H9 (cell line): ENCODE results near the gene TTC6. TPM values are rescaled to one million over a fixed set of nuclear protein-coding genes. Genes with fewer than 3 reads are reported as not detected.

Source experiments
- DNase-seq: peaks from one replicate; pipeline ENCODE4 v3.0.0-alpha.2; 2017
- H2AFZ ChIP-seq: one replicate; pipeline ENCODE4 v1.6.1; 2013; ENCODE audit warnings: mild to moderate bottlenecking, low read length, control low read depth, moderate library complexity
- H2AK5ac ChIP-seq: 2 replicates; pipeline ENCODE4 v1.6.1; 2013; ENCODE audit warnings: low read length, control low read depth, mixed read lengths; ENCODE audit not compliant: insufficient read length
- H2BK120ac ChIP-seq: one replicate; pipeline ENCODE4 v1.6.1; 2013; ENCODE audit warnings: low read depth, mild to moderate bottlenecking, low read length, control low read depth, inconsistent platforms; ENCODE audit not compliant: poor library complexity, severe bottlenecking
- H2BK12ac ChIP-seq: 2 replicates; pipeline ENCODE4 v1.6.1; 2013; ENCODE audit warnings: low read length, control low read depth, mixed read lengths, low read depth; ENCODE audit not compliant: insufficient read length
- H2BK15ac ChIP-seq: 2 replicates; pipeline ENCODE4 v1.6.1; 2013; ENCODE audit warnings: low read depth, low read length, control low read depth
- H2BK20ac ChIP-seq: one replicate; pipeline ENCODE4 v1.6.1; 2013; ENCODE audit warnings: low read depth, mild to moderate bottlenecking, low read length, control low read depth, inconsistent platforms; ENCODE audit not compliant: poor library complexity, severe bottlenecking
- H2BK5ac ChIP-seq: 2 replicates; pipeline ENCODE4 v1.6.1; 2013; ENCODE audit warnings: low read length, control low read depth, mixed read lengths; ENCODE audit not compliant: insufficient read length
- H3K14ac ChIP-seq: 2 replicates; pipeline ENCODE4 v1.6.1; 2013; ENCODE audit warnings: low read length, control low read depth; ENCODE audit not compliant: insufficient read depth
- H3K18ac ChIP-seq: 2 replicates; pipeline ENCODE4 v1.6.1; 2013; ENCODE audit warnings: low read depth, mild to moderate bottlenecking, mixed read lengths, low read length, control low read depth; ENCODE audit not compliant: insufficient read length
- H3K23ac ChIP-seq: 2 replicates; pipeline ENCODE4 v1.6.1; 2013; ENCODE audit warnings: low read length, control low read depth, mixed read lengths, low read depth; ENCODE audit not compliant: insufficient read length
- H3K23me2 ChIP-seq: 2 replicates; pipeline ENCODE4 v1.6.1; 2013; ENCODE audit warnings: low read depth, mild to moderate bottlenecking, mixed read lengths, low read length, control low read depth; ENCODE audit not compliant: insufficient read length, poor library complexity, severe bottlenecking
- H3K27ac ChIP-seq: 2 replicates; pipeline ENCODE4 v1.5.1; 2013; ENCODE audit warnings: low read length, control low read depth, mixed read lengths, low read depth; ENCODE audit not compliant: insufficient read length
- H3K27me3 ChIP-seq: 2 replicates; pipeline ENCODE4 v1.6.1; 2013; ENCODE audit warnings: low read length, control low read depth, inconsistent platforms; ENCODE audit not compliant: insufficient read depth
- H3K4ac ChIP-seq: 2 replicates; pipeline ENCODE4 v1.6.1; 2013; ENCODE audit warnings: low read depth, mild to moderate bottlenecking, control low read depth, inconsistent platforms, low read length, moderate library complexity
- H3K4me1 ChIP-seq: 2 replicates; pipeline ENCODE4 v1.6.1; 2013; ENCODE audit warnings: low read length, control low read depth, inconsistent platforms; ENCODE audit not compliant: insufficient read depth
- H3K4me2 ChIP-seq: 2 replicates; pipeline ENCODE4 v1.6.1; 2013; ENCODE audit warnings: low read length, control low read depth, mixed read lengths; ENCODE audit not compliant: insufficient read length, insufficient read depth
- H3K56ac ChIP-seq: 2 replicates; pipeline ENCODE4 v1.6.1; 2013; ENCODE audit warnings: low read depth, mild to moderate bottlenecking, mixed read lengths, low read length, control low read depth; ENCODE audit not compliant: insufficient read length
- H3K79me1 ChIP-seq: 2 replicates; pipeline ENCODE4 v1.6.1; 2013; ENCODE audit warnings: low read depth, mild to moderate bottlenecking, moderate library complexity, low read length, control low read depth, inconsistent platforms; ENCODE audit not compliant: insufficient read depth, poor library complexity, severe bottlenecking
- H3K79me2 ChIP-seq: 2 replicates; pipeline ENCODE4 v1.6.1; 2013; ENCODE audit warnings: low read length, control low read depth, inconsistent platforms; ENCODE audit not compliant: insufficient read depth
- H3K9ac ChIP-seq: 2 replicates; pipeline ENCODE4 v1.6.1; 2013; ENCODE audit warnings: low read length, control low read depth, mixed read lengths; ENCODE audit not compliant: insufficient read length; ENCODE audit errors: extremely low read depth
- H3K9me3 ChIP-seq: one replicate; pipeline ENCODE4 v1.6.1; 2013; ENCODE audit warnings: low read depth, low read length, inconsistent platforms; ENCODE audit not compliant: control insufficient read depth
- H3T11ph ChIP-seq: one replicate; pipeline ENCODE4 v1.6.1; 2013; ENCODE audit warnings: mild to moderate bottlenecking, low read length, control low read depth, inconsistent platforms
- H4K20me1 ChIP-seq: one replicate; pipeline ENCODE4 v1.6.1; 2013; ENCODE audit not compliant: control insufficient read depth, insufficient read length, insufficient read depth
- H4K5ac ChIP-seq: 2 replicates; pipeline ENCODE4 v1.6.1; 2013; ENCODE audit warnings: low read depth, mild to moderate bottlenecking, mixed read lengths, low read length, control low read depth; ENCODE audit not compliant: insufficient read length
- H4K8ac ChIP-seq: replicated peaks from 2 replicates; pipeline ENCODE4 v1.6.1; 2013; ENCODE audit warnings: low read length, control low read depth, mixed read lengths, low read depth; ENCODE audit not compliant: insufficient read length
- H4K91ac ChIP-seq: 2 replicates; pipeline ENCODE4 v1.6.1; 2013; ENCODE audit warnings: low read depth, mild to moderate bottlenecking, moderate library complexity, mixed read lengths, low read length, control low read depth; ENCODE audit not compliant: insufficient read length
- H3K27ac Mint-ChIP-seq, 3 experiments: 2 replicates in 2 of 3; 3 replicates in 1 of 3; pipeline ENCODE4 v1.8.0; 2020 to 2021; ENCODE audit warnings: mixed read lengths in 3 of 3, mild to moderate bottlenecking in 1 of 3, moderate library complexity in 1 of 3
- H3K27me3 Mint-ChIP-seq: 2 replicates; pipeline ENCODE4 v1.8.0; 2021; ENCODE audit warnings: low read depth, mild to moderate bottlenecking, moderate library complexity, mixed read lengths
- H3K36me3 Mint-ChIP-seq, 3 experiments: 2 replicates in 2 of 3; 3 replicates in 1 of 3; pipeline ENCODE4 v1.8.0; 2020 to 2021; ENCODE audit warnings: low read depth in 3 of 3, mixed read lengths in 3 of 3; ENCODE audit not compliant: insufficient read depth in 1 of 3
- H3K4me1 Mint-ChIP-seq, 2 experiments: 2 replicates each; pipeline ENCODE4 v1.8.0; 2020; ENCODE audit warnings: mixed read lengths in 2 of 2
- H3K4me3 Mint-ChIP-seq, 2 experiments: 2 replicates in 1 of 2; 3 replicates in 1 of 2; pipeline ENCODE4 v1.8.0; 2020 to 2021; ENCODE audit warnings: mild to moderate bottlenecking in 2 of 2, mixed read lengths in 2 of 2, moderate library complexity in 1 of 2
- H3K9me3 Mint-ChIP-seq, 2 experiments: 2 replicates in 1 of 2; 3 replicates in 1 of 2; pipeline ENCODE4 v1.8.0; 2020; ENCODE audit warnings: mild to moderate bottlenecking in 2 of 2, mixed read lengths in 2 of 2, moderate library complexity in 1 of 2
- CTCF ChIP-seq: fragments of 200-600 bp; sonication (generic); conservative IDR thresholded peaks from 3 replicates; pipeline ENCODE4 v1.8.0; 2021; ENCODE audit warnings: antibody characterized with exemption, mild to moderate bottlenecking
- WGBS: extraction: QIAGEN DNeasy Blood & Tissue Kit; methylation state at CpG from one replicate; pipeline ENCODE4 v1.1.7; 2013; ENCODE audit warnings: missing lambda C conversion rate, low lambda C conversion rate, mixed read lengths; ENCODE audit not compliant: insufficient read length; ENCODE audit errors: extremely low coverage; 5-methylcytosine and 5-hydroxymethylcytosine counted together
- total RNA-seq: library from RNA; stranded (reverse); gene quantifications from 2 replicates; pipeline ENCODE4 v1.2.1, GENCODE V29; 2021

Gene TTC6
- total RNA-seq, 1 experiment from 2014 or later, result 0.24 TPM

- Histone ChIP-seq H3K4me1 (no peaks in the 10 kb centered on the region), H3K79me1 (no peaks in the 10 kb centered on the region), H4K8ac (no peak overlapping the region), H3K9ac (no peak overlapping the region), H2BK5ac (no peak overlapping the region), H2BK120ac (no peak overlapping the region), H3K4me2 (no peak overlapping the region), H2BK12ac (no peak overlapping the region), H3K27me3 (peaks cover 35% of the 10 kb centered on the region), H2AFZ (no peak overlapping the region), H3K14ac (no peak overlapping the region), H3K9me3 (no peaks in the 10 kb centered on the region), H3K23me2 (peaks cover 4% of the 10 kb centered on the region), H3T11ph (no peak overlapping the region), H3K23ac (no peak overlapping the region), H2AK5ac (no peak overlapping the region), H3K56ac (no peak overlapping the region), H4K20me1 (no peaks in the 10 kb centered on the region), H3K4ac (no peak overlapping the region), H4K91ac (no peak overlapping the region), H4K5ac (no peak overlapping the region), H2BK20ac (no peak overlapping the region), H2BK15ac (no peak overlapping the region), H3K27ac (no peak overlapping the region), H3K79me2 (no peaks in the 10 kb centered on the region), H3K18ac (no peak overlapping the region)
- Mint-ChIP-seq H3K36me3 (no peaks in the 10 kb centered on the region), H3K9me3 (peaks cover 0 to 3% of the 10 kb centered on the region in 2 experiments; a peak in 3 of 5 replicates), H3K27me3 (peaks cover 98% of the 10 kb centered on the region), H3K27ac (no peak overlapping the region), H3K4me3 (no peak overlapping the region), H3K4me1 (peaks cover 2 to 10% of the 10 kb centered on the region in 2 experiments)
- no CpG with 5 or more reads among the region's 2 CpGs for WGBS
- TF ChIP-seq CTCF, result no peak
- no peak for DNase-seq
Observed at GRCh38 chr14:37580146-37580545, 15.3 kb upstream of the TTC6 start.
